Progenitor cell of endocrine pancreas (in vitro differentiated cells): ENCODE measurements around the gene PFN2. TPM values are rescaled to one million over a fixed set of nuclear protein-coding genes. Genes with fewer than 3 reads are reported as not detected.

Experiments used
- DNase-seq: peaks from one replicate; pipeline ENCODE4 v3.0.0; 2021; ENCODE audit warnings: low spot score; ENCODE audit not compliant: unreplicated experiment
- H3K27ac Mint-ChIP-seq: 2 replicates; pipeline ENCODE4 v1.8.0; 2021; ENCODE audit warnings: mild to moderate bottlenecking, moderate library complexity, mixed read lengths
- H3K27me3 Mint-ChIP-seq: 2 replicates; pipeline ENCODE4 v1.8.0; 2021; ENCODE audit warnings: mixed read lengths
- H3K36me3 Mint-ChIP-seq: 2 replicates; pipeline ENCODE4 v1.8.0; 2022; ENCODE audit warnings: mixed read lengths; ENCODE audit not compliant: insufficient read depth
- H3K4me1 Mint-ChIP-seq: 2 replicates; pipeline ENCODE4 v1.8.0; 2021; ENCODE audit warnings: low read depth, mixed read lengths
- H3K4me3 Mint-ChIP-seq: 2 replicates; pipeline ENCODE4 v1.8.0; 2021; ENCODE audit warnings: low read depth, mild to moderate bottlenecking, moderate library complexity, mixed read lengths
- H3K9me3 Mint-ChIP-seq: 2 replicates; pipeline ENCODE4 v1.8.0; 2021; ENCODE audit warnings: low read depth, mixed read lengths
- long read RNA-seq: library from polyadenylated mRNA; unstranded; transcript quantifications from one replicate; pipeline ENCODE4 v2.0.0, GENCODE V29; 2020
- total RNA-seq: library from RNA; stranded (reverse); gene quantifications from 2 replicates; pipeline ENCODE4 v1.2.1, GENCODE V29; 2021
- TF ChIP-seq, protein P1 (sequence below): fragments of 200-600 bp; sonication (generic); IDR thresholded peaks from one replicate; pipeline ENCODE4 v1.5.0; 2021; ENCODE audit warnings: antibody characterized with exemption, mild to moderate bottlenecking; ENCODE audit not compliant: unreplicated experiment

PFN2 gene
- 233 and 246 TPM in 2 replicates for total RNA-seq
- long read RNA-seq, transcript PFN2-201 (3 exons, 2,261 nt): minor isoform, 308 of 676 reads
- long read RNA-seq, transcript PFN2-203 (3 exons, 1,780 nt): major isoform, 330 of 676 reads
- long read RNA-seq, partial matches to known transcripts: 3 of 676 reads
- long read RNA-seq, other reads (novel, unspliced or antisense): 32 of 676 reads

- H3K4me3 Mint-ChIP-seq: peak within 1 kb of the TSS; percentile 98
- H3K4me1 Mint-ChIP-seq: peaks cover 32% of the 10 kb centered on the region
- peaks cover 6% of the 10 kb centered on the region for H3K36me3 Mint-ChIP-seq
- H3K27me3 Mint-ChIP-seq: no peaks in the 10 kb centered on the region
- peak within 1 kb of the TSS; percentile 99 for H3K27ac Mint-ChIP-seq
- no peaks in the 10 kb centered on the region for H3K9me3 Mint-ChIP-seq
- DNase-seq: peak; percentile 69
- TF ChIP-seq, protein P1, sequence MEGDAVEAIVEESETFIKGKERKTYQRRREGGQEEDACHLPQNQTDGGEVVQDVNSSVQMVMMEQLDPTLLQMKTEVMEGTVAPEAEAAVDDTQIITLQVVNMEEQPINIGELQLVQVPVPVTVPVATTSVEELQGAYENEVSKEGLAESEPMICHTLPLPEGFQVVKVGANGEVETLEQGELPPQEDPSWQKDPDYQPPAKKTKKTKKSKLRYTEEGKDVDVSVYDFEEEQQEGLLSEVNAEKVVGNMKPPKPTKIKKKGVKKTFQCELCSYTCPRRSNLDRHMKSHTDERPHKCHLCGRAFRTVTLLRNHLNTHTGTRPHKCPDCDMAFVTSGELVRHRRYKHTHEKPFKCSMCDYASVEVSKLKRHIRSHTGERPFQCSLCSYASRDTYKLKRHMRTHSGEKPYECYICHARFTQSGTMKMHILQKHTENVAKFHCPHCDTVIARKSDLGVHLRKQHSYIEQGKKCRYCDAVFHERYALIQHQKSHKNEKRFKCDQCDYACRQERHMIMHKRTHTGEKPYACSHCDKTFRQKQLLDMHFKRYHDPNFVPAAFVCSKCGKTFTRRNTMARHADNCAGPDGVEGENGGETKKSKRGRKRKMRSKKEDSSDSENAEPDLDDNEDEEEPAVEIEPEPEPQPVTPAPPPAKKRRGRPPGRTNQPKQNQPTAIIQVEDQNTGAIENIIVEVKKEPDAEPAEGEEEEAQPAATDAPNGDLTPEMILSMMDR: no peak
These were observed at the start of gene PFN2 for GRCh38 chr3:149970716-149971402. PFN2 (minus strand) TSS chr3:149970895; CDS start chr3:149970856, 39 bp downstream.

GRCh38 chr3:150015901-150016300 lies 45.2 kb upstream of the PFN2 start:
- Mint-ChIP-seq H3K27me3 (no peaks in the 10 kb centered on the region), H3K9me3 (no peaks in the 10 kb centered on the region), H3K4me1 (no peaks in the 10 kb centered on the region), H3K27ac (no peak overlapping the region), H3K36me3 (no peaks in the 10 kb centered on the region), H3K4me3 (no peak overlapping the region)
- TF ChIP-seq, protein P1: no peak
- no peak for DNase-seq

DNA sequence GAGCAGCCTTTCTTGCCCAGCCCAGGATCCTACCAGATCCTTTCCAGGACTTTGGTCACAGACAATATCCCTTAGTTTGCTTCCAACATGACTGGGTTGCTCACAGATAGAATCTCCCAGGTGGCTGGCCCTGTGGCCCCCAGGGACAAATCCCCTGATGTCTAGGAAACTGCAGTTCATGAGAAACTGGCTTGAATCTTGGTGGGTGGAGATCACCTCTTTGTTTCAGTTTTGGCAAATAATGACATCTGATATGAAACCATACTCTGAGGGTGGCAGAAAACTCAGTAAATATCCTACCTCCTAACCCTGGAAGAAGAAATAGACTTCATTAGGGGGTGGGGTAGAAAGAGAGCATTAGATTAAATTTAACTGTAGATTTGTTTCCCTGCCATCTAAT lies 44.1 kb upstream of the PFN2 start:
- H3K27ac Mint-ChIP-seq: no peak overlapping the region
- no peaks in the 10 kb centered on the region for H3K9me3 Mint-ChIP-seq
- H3K36me3 Mint-ChIP-seq: no peaks in the 10 kb centered on the region
- H3K27me3 Mint-ChIP-seq: no peaks in the 10 kb centered on the region
- H3K4me1 Mint-ChIP-seq: no peaks in the 10 kb centered on the region
- TF ChIP-seq, protein P1: no peak
- H3K4me3 Mint-ChIP-seq: no peak overlapping the region
- DNase-seq: no peak

DNA sequence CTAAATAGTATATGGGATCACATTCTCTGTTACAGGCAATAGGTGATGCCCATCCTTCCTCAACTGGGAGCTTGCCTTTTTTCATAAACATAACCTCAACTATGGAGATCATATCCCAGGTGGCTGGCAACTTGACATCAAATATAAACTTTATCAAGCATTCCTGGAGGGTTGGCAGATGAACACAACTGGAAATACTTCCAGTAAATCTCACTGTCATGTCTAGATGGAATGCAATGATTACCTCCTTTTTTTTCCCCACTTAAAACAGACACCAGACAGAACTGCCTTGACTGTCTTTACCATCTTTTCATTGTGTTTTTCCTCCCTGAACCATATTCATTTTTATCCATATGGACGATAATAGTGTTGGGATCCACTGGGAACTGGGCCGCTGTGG lies 43.1 kb upstream of the PFN2 start:
- Mint-ChIP-seq H3K4me3 (no peak overlapping the region), H3K36me3 (no peaks in the 10 kb centered on the region), H3K27ac (no peak overlapping the region), H3K27me3 (no peaks in the 10 kb centered on the region), H3K9me3 (no peaks in the 10 kb centered on the region), H3K4me1 (no peaks in the 10 kb centered on the region)
- TF ChIP-seq, protein P1: no peak
- DNase-seq: no peak

DNA sequence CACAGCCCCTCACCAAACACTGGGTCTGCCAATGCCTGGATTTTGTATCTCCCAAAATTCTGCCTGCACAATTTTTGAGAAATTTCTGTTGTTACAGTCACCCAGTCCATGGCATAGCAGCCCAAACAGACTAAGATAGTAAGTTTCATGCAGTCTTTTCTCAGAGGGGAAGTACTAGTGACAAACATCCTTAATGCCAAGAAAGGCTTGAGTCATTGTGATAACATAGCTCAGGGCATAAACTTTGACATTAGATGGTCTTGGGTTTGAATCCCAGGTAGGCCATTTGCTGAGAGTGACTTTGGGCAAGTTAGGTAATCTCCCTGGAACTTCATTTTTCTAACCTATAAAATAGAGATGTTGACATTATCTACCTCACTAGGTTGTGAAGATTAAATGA lies 36.1 kb upstream of the PFN2 start:
- Mint-ChIP-seq H3K27ac (no peak overlapping the region), H3K4me3 (no peak overlapping the region), H3K4me1 (no peaks in the 10 kb centered on the region), H3K36me3 (no peaks in the 10 kb centered on the region), H3K27me3 (no peaks in the 10 kb centered on the region), H3K9me3 (no peaks in the 10 kb centered on the region)
- DNase-seq: no peak
- TF ChIP-seq, protein P1: no peak
